ENCODE measurements around the gene KIFC3.
A peak's percentile ranks its signal among the peaks of the same experiment; 100 is the strongest.

Gene KIFC3

GRCh38 chr16:57745768-57746167 lies 56.5 kb downstream of the KIFC3 start:
- Mint-ChIP-seq H3K27me3 (ENCODE audit: low read depth) (no peaks in the 10 kb centered on the region), H3K27ac (no peak overlapping the region), H3K36me3 (ENCODE audit: low read depth) (peaks cover 1% of the 10 kb centered on the region), H3K4me3 (no peak overlapping the region), H3K4me1 (ENCODE audit: low read depth) (no peaks in the 10 kb centered on the region), H3K9me3 (no peaks in the 10 kb centered on the region)

DNA sequence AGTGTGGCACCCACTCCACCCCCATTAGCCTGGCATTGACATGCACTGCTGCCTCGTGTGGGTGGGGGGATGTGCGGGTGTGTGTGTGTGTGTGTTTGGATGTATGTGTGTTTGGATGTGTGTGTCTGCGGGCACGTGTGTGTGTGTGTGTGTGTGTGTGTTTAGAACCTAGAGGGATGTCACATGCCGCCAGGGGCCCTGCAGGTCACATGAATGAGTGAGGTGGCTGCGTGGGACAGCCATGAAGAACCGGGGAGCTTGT lies 57.7 kb downstream of the KIFC3 start:
- Mint-ChIP-seq H3K27me3 (ENCODE audit: low read depth) (no peaks in the 10 kb centered on the region), H3K9me3 (no peaks in the 10 kb centered on the region), H3K36me3 (ENCODE audit: low read depth) (peaks cover 1% of the 10 kb centered on the region), H3K27ac (no peak overlapping the region), H3K4me1 (ENCODE audit: low read depth) (no peaks in the 10 kb centered on the region), H3K4me3 (no peak overlapping the region)

DNA sequence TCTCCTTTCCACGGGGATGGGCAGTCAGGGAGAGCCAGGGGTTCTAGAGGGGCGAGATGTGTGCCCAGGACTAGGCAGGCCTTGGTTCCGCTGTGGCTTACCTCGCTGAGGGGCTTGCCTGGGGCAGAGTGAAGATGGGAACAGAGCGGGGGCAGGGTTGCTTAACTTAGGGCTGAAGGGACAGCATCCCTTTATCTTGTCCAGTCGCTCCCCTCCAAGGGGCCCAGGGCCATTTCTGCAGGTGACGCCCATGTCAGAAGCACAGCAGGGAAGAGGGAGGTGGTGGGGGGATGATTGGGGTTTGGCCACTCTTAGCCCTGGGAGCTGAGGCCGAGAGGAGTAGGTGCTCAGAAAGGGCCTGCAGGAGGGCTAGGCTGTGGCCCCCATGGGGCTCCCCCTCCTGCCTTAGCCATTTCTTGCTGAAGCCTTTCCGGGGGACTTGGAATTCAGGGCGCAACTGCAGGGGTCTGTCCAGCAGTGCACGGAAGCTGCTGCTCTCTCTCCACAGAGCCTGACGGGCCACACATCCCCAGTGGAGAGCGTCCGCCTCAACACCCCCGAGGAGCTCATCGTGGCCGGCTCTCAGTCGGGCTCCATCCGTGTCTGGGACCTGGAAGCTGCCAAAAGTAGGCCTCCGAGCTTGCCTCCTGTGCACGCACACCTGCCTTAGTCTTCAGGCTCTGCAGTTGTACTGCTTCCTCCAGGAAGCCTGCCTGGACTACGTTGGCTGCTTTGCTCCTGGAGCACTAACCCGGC lies 58.2 kb downstream of the KIFC3 start:
- H3K27me3 Mint-ChIP-seq (ENCODE audit: low read depth): no peaks in the 10 kb centered on the region
- no peak overlapping the region for H3K4me3 Mint-ChIP-seq
- no peaks in the 10 kb centered on the region for H3K4me1 Mint-ChIP-seq (ENCODE audit: low read depth)
- peaks cover 1% of the 10 kb centered on the region for H3K36me3 Mint-ChIP-seq (ENCODE audit: low read depth)
- no peak overlapping the region for H3K27ac Mint-ChIP-seq
- no peaks in the 10 kb centered on the region for H3K9me3 Mint-ChIP-seq

GRCh38 chr16:57743458-57743857 lies 58.8 kb downstream of the KIFC3 start:
- H3K4me3 Mint-ChIP-seq: no peak overlapping the region

GRCh38 chr16:57742543-57742942 lies 59.7 kb downstream of the KIFC3 start:
- H3K4me1 Mint-ChIP-seq (ENCODE audit: low read depth): peaks cover 2% of the 10 kb centered on the region
- H3K9me3 Mint-ChIP-seq: no peaks in the 10 kb centered on the region
- no peak overlapping the region for H3K4me3 Mint-ChIP-seq
- no peak overlapping the region for H3K27ac Mint-ChIP-seq
- H3K27me3 Mint-ChIP-seq (ENCODE audit: low read depth): no peaks in the 10 kb centered on the region
- peaks cover 1% of the 10 kb centered on the region for H3K36me3 Mint-ChIP-seq (ENCODE audit: low read depth)

More at GRCh38 chr16:57743458-57743857, 58.8 kb downstream of the KIFC3 start:
- Mint-ChIP-seq H3K9me3 (no peaks in the 10 kb centered on the region), H3K36me3 (ENCODE audit: low read depth) (peaks cover 1% of the 10 kb centered on the region), H3K27ac (no peak overlapping the region), H3K27me3 (ENCODE audit: low read depth) (no peaks in the 10 kb centered on the region), H3K4me1 (ENCODE audit: low read depth) (no peaks in the 10 kb centered on the region)

DNA sequence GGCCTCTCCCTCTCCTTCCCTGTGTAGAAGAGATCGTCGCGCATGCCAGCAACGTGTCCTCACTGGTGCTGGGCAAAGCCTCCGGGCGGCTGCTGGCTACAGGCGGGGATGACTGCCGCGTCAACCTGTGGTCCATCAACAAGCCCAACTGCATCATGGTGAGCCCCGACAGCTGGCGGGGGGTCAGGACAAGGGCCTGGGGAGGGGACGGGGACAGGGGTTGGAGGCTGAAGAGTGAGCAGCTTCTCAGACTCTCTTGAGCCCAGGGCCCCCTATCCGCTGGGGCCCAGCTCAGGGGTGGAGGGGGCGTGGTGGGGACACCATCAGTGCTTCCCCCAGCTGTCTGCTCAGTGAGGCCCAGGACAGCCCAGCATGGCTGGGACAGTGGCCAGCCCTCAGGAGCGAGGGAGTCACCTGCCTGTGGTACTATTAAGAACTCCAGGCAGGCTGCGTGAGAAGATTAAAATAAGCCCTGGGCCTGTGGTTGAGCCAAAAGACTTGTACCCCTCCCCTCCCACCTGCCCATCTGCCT lies 60.6 kb downstream of the KIFC3 start:
- Mint-ChIP-seq H3K4me1 (ENCODE audit: low read depth) (peaks cover 9% of the 10 kb centered on the region), H3K9me3 (no peaks in the 10 kb centered on the region), H3K4me3 (no peak overlapping the region), H3K27ac (no peak overlapping the region), H3K36me3 (ENCODE audit: low read depth) (peaks cover 1% of the 10 kb centered on the region), H3K27me3 (ENCODE audit: low read depth) (no peaks in the 10 kb centered on the region)

GRCh38 chr16:57740423-57741071 lies 61.7 kb downstream of the KIFC3 start:
- Mint-ChIP-seq H3K36me3 (ENCODE audit: low read depth) (peaks cover 1% of the 10 kb centered on the region), H3K27ac (no peak overlapping the region), H3K4me1 (ENCODE audit: low read depth) (peaks cover 16% of the 10 kb centered on the region), H3K27me3 (ENCODE audit: low read depth) (no peaks in the 10 kb centered on the region), H3K9me3 (no peaks in the 10 kb centered on the region), H3K4me3 (no peak overlapping the region)

GRCh38 chr16:57739756-57740422 lies 62.4 kb downstream of the KIFC3 start:
- H3K4me3 Mint-ChIP-seq: no peak overlapping the region
- no peaks in the 10 kb centered on the region for H3K9me3 Mint-ChIP-seq
- peaks cover 1% of the 10 kb centered on the region for H3K36me3 Mint-ChIP-seq (ENCODE audit: low read depth)

GRCh38 chr16:57738844-57739243 lies 63.4 kb downstream of the KIFC3 start:
- Mint-ChIP-seq H3K36me3 (ENCODE audit: low read depth) (peaks cover 1% of the 10 kb centered on the region), H3K27me3 (ENCODE audit: low read depth) (no peaks in the 10 kb centered on the region), H3K9me3 (no peaks in the 10 kb centered on the region), H3K4me1 (ENCODE audit: low read depth) (peaks cover 17% of the 10 kb centered on the region), H3K27ac (no peak overlapping the region), H3K4me3 (no peak overlapping the region)

More at GRCh38 chr16:57739756-57740422, 62.4 kb downstream of the KIFC3 start:
- no peaks in the 10 kb centered on the region for H3K27me3 Mint-ChIP-seq (ENCODE audit: low read depth)
- peaks cover 17% of the 10 kb centered on the region for H3K4me1 Mint-ChIP-seq (ENCODE audit: low read depth)
- no peak overlapping the region for H3K27ac Mint-ChIP-seq

DNA sequence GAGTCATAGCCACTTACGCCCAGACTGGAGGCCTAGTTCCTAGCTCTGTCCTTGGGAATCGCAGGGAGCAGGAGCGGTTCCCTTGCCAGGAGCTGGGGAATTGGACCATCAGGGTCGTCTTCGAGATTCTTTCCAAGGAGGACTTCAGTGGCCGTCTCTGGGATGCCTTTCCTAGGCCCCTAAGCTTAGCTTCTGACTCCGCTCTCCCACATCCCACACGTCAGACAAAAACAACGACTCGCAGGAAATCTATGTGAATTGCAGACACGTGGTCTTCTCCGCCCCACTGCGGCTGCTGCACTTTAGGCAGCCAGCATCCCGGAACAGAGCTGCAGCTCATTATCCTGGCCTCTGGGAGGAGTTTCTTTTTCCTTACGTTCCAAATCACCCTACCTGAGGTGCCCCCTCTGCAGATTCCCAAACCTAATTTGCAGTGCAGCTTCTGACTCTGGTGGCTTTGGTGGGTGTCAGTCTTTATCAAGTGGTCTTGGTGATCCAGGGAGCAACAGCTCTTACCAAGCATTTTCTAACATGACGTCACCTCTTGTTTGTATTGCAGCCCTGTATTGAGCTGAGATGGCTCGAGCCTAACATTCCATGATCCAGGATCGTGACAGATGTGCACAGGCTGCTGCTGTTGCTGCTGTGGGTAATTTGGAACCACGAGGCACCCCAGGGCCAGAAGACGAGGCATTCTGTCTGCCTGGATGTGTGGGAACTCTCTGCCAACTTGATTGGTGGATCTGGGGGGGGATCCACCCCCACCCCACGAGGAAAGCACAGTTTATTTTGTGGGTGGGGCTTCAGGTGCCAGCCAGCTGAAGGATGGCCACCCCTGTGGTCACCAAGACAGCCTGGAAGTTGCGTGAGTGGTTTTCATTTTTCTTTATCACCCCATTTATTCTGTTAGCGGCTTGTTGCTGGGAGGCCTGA lies 65.6 kb downstream of the KIFC3 start:
- H3K4me3 Mint-ChIP-seq: peak overlapping the region; percentile 96
- no peaks in the 10 kb centered on the region for H3K27me3 Mint-ChIP-seq (ENCODE audit: low read depth)
- peaks cover 14% of the 10 kb centered on the region for H3K36me3 Mint-ChIP-seq (ENCODE audit: low read depth)
- H3K9me3 Mint-ChIP-seq: peaks cover 15% of the 10 kb centered on the region
- H3K27ac Mint-ChIP-seq: peak overlapping the region; percentile 89
- H3K4me1 Mint-ChIP-seq (ENCODE audit: low read depth): peaks cover 17% of the 10 kb centered on the region

- Mint-ChIP-seq H3K4me3 (peak within 1 kb of the TSS; percentile 96), H3K27ac (peak within 1 kb of the TSS; percentile 89), H3K36me3 (ENCODE audit: low read depth) (peaks cover 13% of the 10 kb centered on the region), H3K9me3 (peaks cover 19% of the 10 kb centered on the region), H3K4me1 (ENCODE audit: low read depth) (peaks cover 17% of the 10 kb centered on the region), H3K27me3 (ENCODE audit: low read depth) (no peaks in the 10 kb centered on the region)
These were observed 66.4 kb downstream of the KIFC3 start, which contains the start of gene KATNB1 for GRCh38 chr16:57735755-57736418. TSS of gene KATNB1 (plus strand) at chr16:57735770. CDS start at chr16:57737244, 1,474 bp downstream.

GRCh38 chr16:57734925-57735754 lies 67.2 kb downstream of the KIFC3 start:
- Mint-ChIP-seq H3K36me3 (ENCODE audit: low read depth) (peaks cover 13% of the 10 kb centered on the region), H3K9me3 (peaks cover 19% of the 10 kb centered on the region), H3K27ac (peak overlapping the region; percentile 89), H3K4me3 (peak overlapping the region; percentile 96), H3K4me1 (ENCODE audit: low read depth) (peaks cover 17% of the 10 kb centered on the region), H3K27me3 (ENCODE audit: low read depth) (no peaks in the 10 kb centered on the region)
